Dermis blood vessel endothelial cell (primary cell): Measurements from ENCODE around the gene STXBP5. TPM values are rescaled to one million over a fixed set of nuclear protein-coding genes. Genes with fewer than 3 reads are reported as not detected.

ENCODE experiments used
- DNase-seq: peaks from one replicate; pipeline ENCODE4 v3.0.0; 2010
- total RNA-seq: library from RNA; depleted of rRNA; stranded (reverse); fragments of >200 nt; gene quantifications from 2 replicates; pipeline ENCODE4 v1.2.3, GENCODE V29; 2014

The STXBP5 gene
- total RNA-seq, 1 donor from 2014 or later = 26.7 TPM

DNA sequence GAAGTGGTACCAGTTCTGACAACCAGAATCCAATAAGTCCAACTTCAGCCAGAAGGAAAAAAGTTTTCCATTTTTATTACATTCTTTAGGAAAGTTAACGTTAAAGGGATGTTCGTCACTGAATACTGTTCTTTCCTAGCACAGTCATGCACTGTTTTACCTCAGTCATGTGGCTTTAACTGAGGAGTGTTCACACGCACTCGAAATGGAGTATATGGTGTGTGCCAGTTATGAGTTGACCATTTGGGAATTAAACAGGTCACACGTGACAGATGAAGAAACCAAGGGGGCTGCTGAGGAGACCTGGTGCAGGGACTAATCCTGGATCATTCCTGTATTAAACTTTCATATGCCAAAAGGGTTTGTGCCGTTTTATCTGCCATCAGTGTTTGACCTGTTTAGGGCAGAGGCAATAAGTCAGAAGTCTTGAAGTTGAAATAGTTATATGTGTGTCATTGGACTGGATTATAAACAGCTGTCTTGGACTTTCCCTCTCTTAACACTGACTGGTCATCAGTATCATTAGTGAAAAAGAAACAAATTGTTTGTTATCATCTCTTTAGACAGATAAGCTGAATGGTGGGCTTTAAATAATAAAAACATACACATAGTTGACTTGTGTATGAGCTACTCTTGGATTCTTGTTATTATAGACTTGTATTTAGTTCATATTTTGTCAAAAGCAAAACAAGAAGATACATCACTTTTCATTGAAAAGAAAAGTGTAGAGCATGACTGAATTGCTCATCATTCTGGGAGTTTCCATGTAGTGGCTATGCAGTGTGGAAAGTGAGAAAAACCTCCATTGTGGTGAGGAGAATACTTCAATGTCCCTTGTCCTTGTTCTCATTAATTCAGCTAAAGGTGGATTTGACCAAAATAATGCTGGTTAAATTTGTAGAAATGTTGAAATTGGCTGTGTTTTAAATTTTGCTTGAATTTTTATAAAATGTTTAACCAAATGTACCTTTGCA is 180.8 kb downstream of the STXBP5 start:
- DNase-seq = no peak

DNA sequence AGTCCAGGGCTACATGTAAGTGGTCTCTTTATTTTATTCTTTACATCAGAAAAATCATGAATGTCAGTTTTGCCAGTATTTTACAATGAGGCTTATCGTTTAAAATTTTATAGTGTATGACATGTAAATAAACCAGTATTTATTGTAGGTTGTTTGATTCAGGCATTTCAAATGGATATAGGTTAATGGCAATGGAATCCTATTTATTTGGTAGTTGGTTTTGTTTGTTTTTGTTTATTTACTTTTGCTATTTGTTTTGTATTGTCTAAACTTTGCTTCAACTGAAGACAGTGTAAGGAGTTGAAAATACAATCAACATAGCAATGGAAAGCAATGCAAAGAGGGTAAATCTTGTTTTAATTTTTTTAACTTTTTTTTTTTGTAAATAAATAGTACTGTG is 185.2 kb downstream of the STXBP5 start:
- DNase-seq = no peak

DNA sequence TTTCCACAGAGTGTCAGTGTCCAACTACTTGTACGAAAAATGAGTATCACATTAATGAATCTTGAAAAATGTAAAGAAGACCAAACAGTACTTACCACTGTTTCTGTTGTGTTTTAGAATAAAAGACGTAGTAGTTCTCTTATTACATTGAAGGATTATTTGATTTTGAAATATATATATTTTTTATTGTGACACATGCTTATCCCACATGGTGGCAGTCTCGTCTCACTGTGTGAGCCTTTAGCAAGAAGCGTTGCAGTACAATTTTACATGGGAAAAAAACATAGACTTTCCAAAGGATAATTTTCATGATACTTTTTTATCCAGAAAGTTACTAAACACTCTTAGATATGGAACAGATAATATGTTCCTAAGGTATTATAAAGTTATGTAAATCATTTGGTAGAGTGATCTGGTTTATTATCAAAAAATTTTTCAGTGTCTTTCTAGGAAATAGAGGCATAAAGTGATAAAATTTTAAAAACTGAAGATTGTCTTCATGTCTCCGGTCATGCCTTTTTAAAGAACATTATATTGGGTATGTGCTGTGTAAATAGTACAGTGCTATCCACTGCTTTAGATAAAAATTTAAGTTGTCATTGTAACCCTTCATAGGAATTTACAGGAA is 186.8 kb downstream of the STXBP5 start:
- DNase-seq = peak; percentile 51

- no peak for DNase-seq
Observed at GRCh38 chr6:147392917-147393625, 188.9 kb downstream of the STXBP5 start.

GRCh38 chr6:147395158-147395557 is 190.9 kb downstream of the STXBP5 start:
- no peak for DNase-seq

GRCh38 chr6:147397306-147397705 is 193.1 kb downstream of the STXBP5 start:
- no peak for DNase-seq

GRCh38 chr6:147400968-147401367 is 196.8 kb downstream of the STXBP5 start:
- DNase-seq = no peak

- no peak for DNase-seq
Observed at GRCh38 chr6:147401779-147402178, 197.6 kb downstream of the STXBP5 start.

GRCh38 chr6:147406783-147407182 is 202.6 kb downstream of the STXBP5 start:
- DNase-seq = no peak

- no peak for DNase-seq
Observed at GRCh38 chr6:147407571-147407970, 203.4 kb downstream of the STXBP5 start.

DNA sequence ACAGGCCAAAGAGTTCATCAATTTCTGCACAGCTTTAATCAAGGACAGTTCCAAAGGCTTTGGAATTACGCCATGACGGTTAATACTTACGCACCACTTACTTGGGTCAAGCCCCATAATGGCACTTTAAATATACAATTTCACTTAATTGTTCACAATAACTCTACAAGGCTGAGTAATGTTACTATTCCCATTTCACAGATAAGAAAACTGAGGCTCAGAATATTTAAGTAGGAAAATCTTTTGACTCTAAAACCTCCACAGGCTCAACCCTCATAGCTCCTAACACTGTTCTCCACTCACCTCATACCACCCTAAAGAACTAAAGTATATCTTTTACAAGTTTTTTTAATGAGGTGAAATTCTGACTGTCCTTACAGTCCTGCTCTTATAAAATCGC is 212.4 kb downstream of the STXBP5 start:
- DNase-seq = no peak

DNA sequence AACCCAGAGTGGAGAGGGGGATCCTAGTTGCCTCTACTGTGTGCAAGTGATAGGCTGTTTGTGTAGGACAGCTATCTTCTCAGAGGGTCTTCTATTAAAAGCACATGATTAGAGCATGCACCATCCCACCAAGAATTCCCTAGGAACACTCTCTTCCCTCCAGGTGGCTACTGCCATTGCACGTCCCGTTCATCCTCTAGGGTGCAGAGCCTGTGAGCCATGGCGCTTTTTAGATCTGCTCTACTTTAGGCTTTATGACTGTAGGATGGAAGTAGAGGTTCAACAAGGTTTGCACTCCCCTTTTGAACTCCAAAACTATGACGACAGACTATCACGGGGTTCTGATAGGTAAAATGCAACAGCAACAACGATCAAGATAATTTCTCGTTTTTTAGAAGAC is 213.7 kb downstream of the STXBP5 start:
- DNase-seq = no peak

DNA sequence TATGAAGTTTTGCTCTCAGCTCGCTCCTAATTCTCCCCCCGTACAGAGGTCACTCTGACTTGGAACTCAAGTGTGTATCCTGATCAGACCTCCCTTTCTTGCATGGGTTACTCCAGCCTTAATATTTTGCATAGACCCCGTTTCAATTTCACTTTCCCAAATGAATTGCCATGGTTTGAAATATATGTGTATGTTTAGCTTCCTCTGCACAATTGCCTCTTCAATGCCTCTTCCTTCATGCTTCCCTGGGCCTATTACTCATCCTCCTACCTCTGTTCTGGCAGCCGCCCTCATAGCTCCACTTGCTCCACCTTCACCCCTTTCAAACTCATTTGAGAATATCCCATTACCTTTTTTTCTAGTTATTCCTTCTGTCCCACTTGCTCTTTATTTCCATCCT is 214.3 kb downstream of the STXBP5 start:
- no peak for DNase-seq

GRCh38 chr6:147421903-147422302 is 217.7 kb downstream of the STXBP5 start:
- no peak for DNase-seq

DNA sequence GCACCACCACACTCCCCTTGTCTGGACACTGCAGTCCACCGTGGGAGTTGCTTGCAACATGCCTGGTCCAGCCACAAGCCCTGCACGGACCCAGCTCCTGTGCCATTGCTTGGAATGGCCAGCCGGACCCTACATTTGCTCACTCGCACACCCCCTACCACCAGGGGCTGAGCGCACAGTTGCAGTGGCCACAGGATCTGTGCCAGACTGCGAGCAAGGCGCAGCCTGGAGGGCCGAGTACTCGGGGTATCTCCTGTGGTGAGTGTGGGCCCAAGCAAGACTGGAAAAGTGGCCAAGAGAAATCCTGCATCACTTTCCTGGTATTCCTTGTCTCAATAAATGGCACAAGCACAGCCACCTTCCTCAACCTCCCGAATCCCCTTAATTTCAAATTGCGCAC is 218.9 kb downstream of the STXBP5 start:
- DNase-seq = no peak

- no peak for DNase-seq
Observed at GRCh38 chr6:147429794-147430193, 225.6 kb downstream of the STXBP5 start.

GRCh38 chr6:147430811-147431210 is 226.6 kb downstream of the STXBP5 start:
- DNase-seq = no peak

- no peak for DNase-seq
Observed at GRCh38 chr6:147434076-147434475, 229.9 kb downstream of the STXBP5 start.

DNA sequence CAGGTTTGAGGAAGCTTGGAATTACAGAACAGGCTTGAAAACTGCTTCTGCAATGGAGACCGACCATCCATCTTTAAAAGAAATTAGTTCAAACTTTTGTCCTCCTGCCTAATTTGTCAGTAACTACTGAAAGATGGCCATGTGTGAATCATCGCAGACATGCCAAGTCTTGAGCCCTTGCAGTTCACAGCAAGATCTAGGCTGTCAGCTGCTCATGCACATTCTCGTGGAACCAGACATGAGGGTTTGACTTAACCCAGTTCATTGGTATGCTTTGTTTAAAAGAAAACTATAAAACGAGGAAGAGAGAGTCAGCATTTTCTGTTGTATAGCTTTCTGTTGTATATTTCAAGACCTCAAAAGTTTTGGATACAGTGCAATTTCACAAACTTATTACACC is 230.3 kb downstream of the STXBP5 start:
- no peak for DNase-seq

- no peak for DNase-seq
Observed at GRCh38 chr6:147437615-147438014, 233.4 kb downstream of the STXBP5 start.

DNA sequence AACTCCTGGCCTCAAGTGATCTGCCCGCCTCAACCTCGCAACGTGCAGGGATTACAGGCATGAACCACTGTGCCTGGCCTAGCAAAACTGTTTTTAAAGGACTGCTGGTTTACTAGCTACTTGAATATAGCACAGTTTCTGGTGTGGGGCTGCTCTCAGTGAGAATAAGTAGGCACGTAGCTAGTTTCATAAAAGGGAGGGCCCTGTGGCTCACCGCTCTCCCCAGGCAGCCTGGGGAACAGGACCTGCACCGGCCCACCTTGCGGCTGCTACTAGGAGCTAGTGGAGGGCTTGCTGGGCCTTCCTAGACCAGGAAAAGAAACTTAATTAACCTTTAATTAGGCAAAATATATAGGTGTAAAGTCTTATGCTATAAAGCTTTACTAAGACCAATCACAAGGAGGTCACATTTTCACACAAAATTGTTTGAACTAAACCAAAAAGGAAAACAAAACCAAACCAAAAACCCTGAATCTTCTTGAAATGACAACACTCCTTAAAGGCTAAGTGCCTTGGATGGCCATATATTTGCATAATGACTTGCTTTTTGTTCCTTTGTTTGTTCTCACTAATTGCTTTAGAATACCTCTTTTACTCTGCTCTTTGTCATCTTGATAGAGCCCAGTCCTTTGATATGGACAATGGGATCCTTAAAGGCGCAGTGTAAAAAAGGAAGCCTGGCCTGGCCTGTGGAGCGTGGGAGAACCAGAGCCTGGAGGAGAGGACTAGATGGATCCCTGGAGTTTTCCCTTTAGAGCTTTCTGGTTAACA is 234.7 kb downstream of the STXBP5 start:
- DNase-seq = no peak
